HG02623 (cell line): Measurements from ENCODE around the gene TADA2B.

Source experiments
- ATAC-seq: cut with Tn5 transposase; IDR thresholded peaks from one replicate; pipeline ENCODE4 v1.9.1; 2021; ENCODE audit warnings: moderate library complexity; ENCODE audit not compliant: unreplicated experiment

The TADA2B gene

GRCh38 chr4:7055111-7055989, 12.2 kb downstream of the TADA2B start:
- no peak for ATAC-seq

GRCh38 chr4:7055990-7056325, 12.8 kb downstream of the TADA2B start:
- ATAC-seq, result no peak

GRCh38 chr4:7058792-7059191, 15.6 kb downstream of the TADA2B start:
- ATAC-seq, result peak; percentile 15

GRCh38 chr4:7059662-7060061, 16.5 kb downstream of the TADA2B start:
- ATAC-seq, result no peak

GRCh38 chr4:7060346-7061150, 17.4 kb downstream of the TADA2B start:
- no peak for ATAC-seq

- no peak for ATAC-seq
Observed at GRCh38 chr4:7061815-7062214, 18.6 kb downstream of the TADA2B start.

- no peak for ATAC-seq
Observed at GRCh38 chr4:7062816-7063215, 19.6 kb downstream of the TADA2B start.

- no peak for ATAC-seq
Observed at GRCh38 chr4:7063362-7063761, 20.2 kb downstream of the TADA2B start.

- no peak for ATAC-seq
Observed at GRCh38 chr4:7066006-7066405, 22.8 kb downstream of the TADA2B start.

GRCh38 chr4:7066493-7066892, 23.3 kb downstream of the TADA2B start:
- ATAC-seq, result no peak

GRCh38 chr4:7067126-7067451, 23.9 kb downstream of the TADA2B start:
- ATAC-seq, result no peak

GRCh38 chr4:7067452-7068278, 24.5 kb downstream of the TADA2B start, which contains the start of gene GRPEL1:
Gene GRPEL1, minus strand, starts transcription at chr4:7068064. Its CDS starts 32 bp downstream, at chr4:7068032.
- peak; percentile 90 for ATAC-seq

- peak; percentile 14 for ATAC-seq
Observed at GRCh38 chr4:7068279-7068842, 25.2 kb downstream of the TADA2B start.

GRCh38 chr4:7068883-7069282, 25.7 kb downstream of the TADA2B start:
- no peak for ATAC-seq

- no peak for ATAC-seq
Observed at GRCh38 chr4:7070729-7071511, 27.7 kb downstream of the TADA2B start.

- no peak for ATAC-seq
Observed at GRCh38 chr4:7073059-7073458, 29.9 kb downstream of the TADA2B start.

GRCh38 chr4:7073526-7074390, 30.6 kb downstream of the TADA2B start:
- ATAC-seq, result no peak

- no peak for ATAC-seq
Observed at GRCh38 chr4:7074426-7074825, 31.3 kb downstream of the TADA2B start.
